Cortex of kidney (tissue), 1 donor: ENCODE measurements around the gene SPECC1.
"Not testable (repeated sequence)": the region's sequence is repeated elsewhere in the genome, so short reads cannot be mapped to it uniquely, and the experiment has no call there.

ENCODE experiments used
- DNase-seq: peaks from one replicate; lab custom pipeline; 2025; lab: John Stamatoyannopoulos, UW

The SPECC1 gene

GRCh38 chr17:20009302-20010098 is at the start of gene SPECC1:
Gene SPECC1 (plus strand): TSS chr17:20009359. CDS start chr17:20096652, 87,293 bp downstream.
- no peak for DNase-seq

- DNase-seq: not testable (repeated sequence)
Observed at GRCh38 chr17:19962954-19963353, 46.2 kb upstream of the SPECC1 start.

- DNase-seq: no peak
Observed at GRCh38 chr17:19973156-19973555, 36.0 kb upstream of the SPECC1 start.

GRCh38 chr17:19975601-19976000 is 33.6 kb upstream of the SPECC1 start:
- DNase-seq: no peak

- no peak for DNase-seq
Observed at GRCh38 chr17:19977293-19978208, 31.6 kb upstream of the SPECC1 start, which contains the start of gene AKAP10. Gene AKAP10 (minus strand): TSS chr17:19977828. CDS start chr17:19977679, 149 bp downstream.

- DNase-seq: no peak
Observed at GRCh38 chr17:19978209-19978802, 30.9 kb upstream of the SPECC1 start.

- no peak for DNase-seq
Observed at GRCh38 chr17:19978805-19979211, 30.4 kb upstream of the SPECC1 start.

- no peak for DNase-seq
Observed at GRCh38 chr17:19979917-19980770, 29.0 kb upstream of the SPECC1 start.

- no peak for DNase-seq
Observed at GRCh38 chr17:19986941-19987861, 22.0 kb upstream of the SPECC1 start.

- DNase-seq: no peak
Observed at GRCh38 chr17:19987897-19988296, 21.3 kb upstream of the SPECC1 start.

GRCh38 chr17:19991252-19991885 is 17.8 kb upstream of the SPECC1 start:
- no peak for DNase-seq

- no peak for DNase-seq
Observed at GRCh38 chr17:19992803-19993713, 16.1 kb upstream of the SPECC1 start.

GRCh38 chr17:19996086-19996485 is 13.1 kb upstream of the SPECC1 start:
- DNase-seq: no peak

- DNase-seq: no peak
Observed at GRCh38 chr17:19996502-19996901, 12.7 kb upstream of the SPECC1 start.

- no peak for DNase-seq
Observed at GRCh38 chr17:20008242-20009051, 712 bp upstream of the SPECC1 start.

- DNase-seq: no peak
Observed at GRCh38 chr17:20009052-20009301, 182 bp upstream of the SPECC1 start.

- DNase-seq: no peak
Observed at GRCh38 chr17:20010099-20010863, 1.1 kb downstream of the SPECC1 start.
